H1 (cell line): ENCODE measurements around the gene INSM2.

Experiments
- CBX5 ChIP-seq: fragments of 300-800, 300-1000 bp; sonication (generic); IDR thresholded peaks from 2 replicates; pipeline ENCODE4 v1.7.1; 2016; ENCODE audit warnings: antibody characterized with exemption, low read length, low read depth
- CREB1 ChIP-seq: IDR thresholded peaks from 2 replicates; pipeline ENCODE4 v1.6.1; 2012; ENCODE audit warnings: inconsistent platforms
- EGR1 ChIP-seq: IDR thresholded peaks from 2 replicates; pipeline ENCODE4 v1.6.1; 2011; ENCODE audit warnings: low read depth, low read length, borderline replicate concordance
- MAFK ChIP-seq: IDR thresholded peaks from 2 replicates; pipeline ENCODE4 v1.6.1; 2012; ENCODE audit warnings: low read depth, mild to moderate bottlenecking, improper control_type of control experiment, low read length
- PHF8 ChIP-seq: fragments of 200-600 bp; sonication (generic); conservative IDR thresholded peaks from 2 replicates; pipeline ENCODE4 v1.7.1; 2012; ENCODE audit warnings: low read depth, mild to moderate bottlenecking, inconsistent platforms, low read length, moderate library complexity
- POLR2A ChIP-seq, 2 experiments: IDR thresholded peaks; 1 replicate in 1 of 2; 2 replicates in 1 of 2; pipeline ENCODE4 v1.6.1; 2011; ENCODE audit warnings: low read depth in 2 of 2, low read length in 2 of 2, mild to moderate bottlenecking in 2 of 2; ENCODE audit errors: control extremely low read depth in 1 of 2
- POLR2AphosphoS5 ChIP-seq: IDR thresholded peaks from 2 replicates; pipeline ENCODE4 v1.6.1; 2011; ENCODE audit warnings: low read depth, low read length
- SIN3A ChIP-seq, 2 experiments: IDR thresholded peaks in 1 of 2; conservative IDR thresholded peaks in 1 of 2; 2 replicates each; pipeline ENCODE4 v1.6.1; 2011 to 2012; ENCODE audit warnings: low read length in 2 of 2, improper control_type of control experiment in 1 of 2, low read depth in 1 of 2, mild to moderate bottlenecking in 1 of 2
- TF ChIP-seq, protein P1 (sequence below), 3 experiments: IDR thresholded peaks; 1 replicate in 2 of 3; 2 replicates in 1 of 3; pipeline versions ENCODE4 v1.5.1 to v1.6.1; 2011; ENCODE audit warnings: low read length in 3 of 3, mild to moderate bottlenecking in 3 of 3, inconsistent platforms in 2 of 3, low read depth in 1 of 3, moderate library complexity in 1 of 3; ENCODE audit not compliant: insufficient read depth in 1 of 3; ENCODE audit errors: control extremely low read depth in 1 of 3
- TF ChIP-seq, protein P2 (sequence below): IDR thresholded peaks from 2 replicates; pipeline ENCODE4 v1.6.1; 2011; ENCODE audit warnings: low read length, improper control_type of control experiment

GRCh38 chr14:35509846-35510245 is 24.1 kb upstream of the INSM2 start:
- no peak for TF ChIP-seq SIN3A (conservative IDR thresholded peaks at IDR 0.05 in 1 of 2, IDR thresholded peaks at IDR 0.05 in 1 of 2; ENCODE audit: low read depth in 1 of 2, low read length in 2 of 2)
- no peak for TF ChIP-seq POLR2A (IDR thresholded peaks at IDR 0.05; ENCODE audit: control extremely low read depth in 1 of 2, low read depth in 2 of 2, low read length in 2 of 2)
- TF ChIP-seq, protein P1, sequence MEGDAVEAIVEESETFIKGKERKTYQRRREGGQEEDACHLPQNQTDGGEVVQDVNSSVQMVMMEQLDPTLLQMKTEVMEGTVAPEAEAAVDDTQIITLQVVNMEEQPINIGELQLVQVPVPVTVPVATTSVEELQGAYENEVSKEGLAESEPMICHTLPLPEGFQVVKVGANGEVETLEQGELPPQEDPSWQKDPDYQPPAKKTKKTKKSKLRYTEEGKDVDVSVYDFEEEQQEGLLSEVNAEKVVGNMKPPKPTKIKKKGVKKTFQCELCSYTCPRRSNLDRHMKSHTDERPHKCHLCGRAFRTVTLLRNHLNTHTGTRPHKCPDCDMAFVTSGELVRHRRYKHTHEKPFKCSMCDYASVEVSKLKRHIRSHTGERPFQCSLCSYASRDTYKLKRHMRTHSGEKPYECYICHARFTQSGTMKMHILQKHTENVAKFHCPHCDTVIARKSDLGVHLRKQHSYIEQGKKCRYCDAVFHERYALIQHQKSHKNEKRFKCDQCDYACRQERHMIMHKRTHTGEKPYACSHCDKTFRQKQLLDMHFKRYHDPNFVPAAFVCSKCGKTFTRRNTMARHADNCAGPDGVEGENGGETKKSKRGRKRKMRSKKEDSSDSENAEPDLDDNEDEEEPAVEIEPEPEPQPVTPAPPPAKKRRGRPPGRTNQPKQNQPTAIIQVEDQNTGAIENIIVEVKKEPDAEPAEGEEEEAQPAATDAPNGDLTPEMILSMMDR (IDR thresholded peaks at IDR 0.05; ENCODE audit: control extremely low read depth in 1 of 3, insufficient read depth in 1 of 3, low read depth in 1 of 3, low read length in 3 of 3): no peak
- no peak for TF ChIP-seq POLR2AphosphoS5
- TF ChIP-seq, protein P2, sequence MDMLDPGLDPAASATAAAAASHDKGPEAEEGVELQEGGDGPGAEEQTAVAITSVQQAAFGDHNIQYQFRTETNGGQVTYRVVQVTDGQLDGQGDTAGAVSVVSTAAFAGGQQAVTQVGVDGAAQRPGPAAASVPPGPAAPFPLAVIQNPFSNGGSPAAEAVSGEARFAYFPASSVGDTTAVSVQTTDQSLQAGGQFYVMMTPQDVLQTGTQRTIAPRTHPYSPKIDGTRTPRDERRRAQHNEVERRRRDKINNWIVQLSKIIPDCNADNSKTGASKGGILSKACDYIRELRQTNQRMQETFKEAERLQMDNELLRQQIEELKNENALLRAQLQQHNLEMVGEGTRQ: no peak
- TF ChIP-seq PHF8: no peak
- TF ChIP-seq CBX5: no peak
- TF ChIP-seq EGR1: no peak
- TF ChIP-seq MAFK: no peak
- TF ChIP-seq CREB1: no peak
